GM18499 (cell line): Measurements from ENCODE around the gene FBXL16.
"Not testable (repeated sequence)": the region's sequence is repeated elsewhere in the genome, so short reads cannot be mapped to it uniquely, and the experiment has no call there.

ENCODE experiments used
- ATAC-seq: cut with Tn5 transposase; IDR thresholded peaks from one replicate; pipeline ENCODE4 v1.9.1; 2021; ENCODE audit warnings: moderate number of reproducible peaks; ENCODE audit not compliant: insufficient read depth, unreplicated experiment

The FBXL16 gene

GRCh38 chr16:724188-725040 is 18.8 kb upstream of the FBXL16 start:
- no peak for ATAC-seq

- no peak for ATAC-seq
These were observed 18.1 kb upstream of the FBXL16 start for GRCh38 chr16:723695-724094.

DNA sequence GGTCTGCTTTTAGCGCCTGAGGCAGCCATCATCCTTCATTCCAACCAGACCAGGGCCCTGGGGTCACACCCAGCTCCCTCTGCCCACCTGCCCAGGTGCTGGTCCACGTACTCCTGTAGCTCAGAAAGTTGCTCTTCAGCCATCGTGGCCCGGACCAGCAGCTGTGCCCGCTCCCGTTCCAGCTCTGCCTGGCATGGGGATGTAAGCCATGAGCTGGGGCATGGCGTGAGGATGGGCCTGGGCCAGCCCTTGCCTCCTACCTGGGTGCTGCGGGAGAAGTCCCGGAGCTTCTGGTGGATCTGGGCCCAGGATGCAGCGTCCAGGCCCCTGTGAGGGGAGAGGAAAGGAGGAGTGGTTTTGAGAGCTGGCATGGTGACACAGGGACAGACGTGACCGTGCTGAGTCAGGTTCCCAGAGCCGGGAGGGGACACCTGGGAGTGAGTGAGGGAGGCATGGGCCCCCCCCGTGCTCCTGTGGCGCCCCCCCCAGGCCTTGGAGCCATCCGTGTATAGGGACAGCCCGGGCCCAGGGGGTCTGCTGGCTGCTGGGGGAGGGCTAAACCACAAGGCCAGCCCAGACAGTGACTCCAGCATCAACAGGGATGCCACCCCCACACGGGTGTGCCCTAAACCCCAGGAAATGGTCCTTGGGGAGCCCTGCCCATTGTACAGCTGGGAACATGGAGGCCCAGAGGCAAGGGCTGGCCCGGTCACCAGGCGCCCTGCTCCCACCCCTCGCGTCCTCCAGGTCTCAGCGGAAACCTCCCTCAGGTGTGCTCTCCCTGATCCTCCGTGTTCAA is 17.4 kb upstream of the FBXL16 start:
- no peak for ATAC-seq

GRCh38 chr16:721765-722540 is 16.4 kb upstream of the FBXL16 start:
- ATAC-seq, result no peak

DNA sequence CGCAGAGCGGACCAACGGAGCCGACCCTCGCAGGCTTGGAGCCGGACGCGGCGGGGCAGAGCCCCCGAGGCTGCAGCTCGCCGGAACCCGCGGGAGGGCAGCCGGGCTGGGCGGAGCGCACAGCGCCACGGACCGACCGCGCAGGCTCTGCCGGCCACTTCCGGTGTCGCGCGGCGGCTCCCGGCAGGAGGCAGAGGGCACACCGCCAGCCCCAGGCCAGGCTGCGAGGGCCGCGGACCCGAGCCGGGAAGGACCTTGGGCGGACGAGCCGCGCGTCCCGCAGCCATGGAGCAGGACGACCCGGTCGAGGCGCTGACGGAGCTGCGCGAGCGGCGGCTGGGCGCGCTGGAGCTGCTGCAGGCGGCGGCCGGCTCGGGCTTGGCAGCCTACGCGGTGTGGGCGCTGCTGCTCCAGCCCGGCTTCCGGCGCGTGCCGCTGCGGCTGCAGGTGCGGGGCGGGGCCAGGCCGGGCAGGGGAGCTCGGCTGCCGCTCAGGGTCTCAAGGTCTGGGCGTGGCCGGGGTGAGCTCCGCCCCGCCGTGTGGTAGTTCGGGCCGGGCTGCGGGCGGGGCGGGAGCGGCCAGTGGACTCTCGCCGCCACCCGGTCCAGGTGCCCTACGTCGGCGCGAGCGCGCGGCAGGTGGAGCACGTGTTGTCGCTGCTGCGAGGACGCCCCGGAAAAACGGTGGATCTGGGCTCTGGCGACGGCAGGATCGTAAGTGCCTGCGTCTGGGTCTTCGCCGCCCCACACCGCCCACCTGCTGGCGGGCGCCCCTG is 15.6 kb upstream of the FBXL16 start, which contains the start of gene ANTKMT:
Gene ANTKMT, plus strand, starts transcription at position 157 of the 775 bp plus-strand sequence. Its CDS starts 129 bp downstream, at position 286.
- ATAC-seq, result no peak

DNA sequence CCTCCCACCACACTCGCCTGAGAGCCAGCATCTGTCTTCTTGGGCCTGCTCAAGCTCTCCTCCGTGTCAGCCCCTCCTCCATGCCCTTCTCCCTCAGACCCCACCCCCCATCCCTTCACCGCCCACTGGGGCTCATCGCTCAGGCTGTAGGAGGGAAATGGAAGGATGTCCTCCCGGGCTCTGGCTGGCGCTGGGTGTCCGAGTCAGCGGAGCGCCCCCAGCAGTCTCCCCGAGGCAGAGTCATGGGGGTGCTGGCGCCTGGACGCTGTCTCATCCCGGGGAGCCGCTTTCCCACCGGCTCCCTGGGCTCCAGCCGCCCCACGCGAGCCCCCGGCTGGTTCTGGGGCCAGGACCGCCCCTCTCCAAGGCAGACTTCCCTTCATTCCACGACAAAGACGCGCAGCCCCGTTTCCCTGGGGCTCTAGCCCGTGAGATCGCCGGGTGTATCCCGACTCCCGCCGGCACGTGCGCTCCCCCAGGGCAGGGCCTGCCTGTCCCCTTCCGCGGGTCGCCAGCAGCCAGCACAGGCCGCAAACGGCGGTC is 14.9 kb upstream of the FBXL16 start:
- ATAC-seq, result no peak

GRCh38 chr16:719815-720446 is 14.3 kb upstream of the FBXL16 start:
- no peak for ATAC-seq

GRCh38 chr16:718922-719321 is 13.3 kb upstream of the FBXL16 start:
- no peak for ATAC-seq

DNA sequence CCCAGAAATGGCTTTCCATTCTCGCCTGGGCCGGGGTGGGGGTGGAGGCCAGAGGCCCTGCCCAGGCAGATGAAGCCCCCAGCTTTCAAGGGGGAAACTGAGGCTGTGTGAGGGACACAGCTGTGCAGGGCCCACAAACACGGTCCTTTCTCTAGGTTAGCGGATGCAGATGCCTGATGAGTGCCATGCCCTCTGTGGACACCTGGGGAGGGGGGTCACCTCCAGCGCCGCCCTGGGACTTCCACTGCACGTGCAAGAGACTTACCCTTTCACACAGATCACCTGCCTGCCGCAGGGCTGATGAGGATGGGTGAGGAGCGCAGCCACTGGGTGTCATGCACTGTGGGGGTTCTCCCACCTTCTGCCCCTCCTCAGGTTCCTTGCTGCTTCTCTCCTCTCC is 12.8 kb upstream of the FBXL16 start:
- ATAC-seq, result no peak

GRCh38 chr16:717450-718245 is 12.0 kb upstream of the FBXL16 start:
- ATAC-seq, result no peak

DNA sequence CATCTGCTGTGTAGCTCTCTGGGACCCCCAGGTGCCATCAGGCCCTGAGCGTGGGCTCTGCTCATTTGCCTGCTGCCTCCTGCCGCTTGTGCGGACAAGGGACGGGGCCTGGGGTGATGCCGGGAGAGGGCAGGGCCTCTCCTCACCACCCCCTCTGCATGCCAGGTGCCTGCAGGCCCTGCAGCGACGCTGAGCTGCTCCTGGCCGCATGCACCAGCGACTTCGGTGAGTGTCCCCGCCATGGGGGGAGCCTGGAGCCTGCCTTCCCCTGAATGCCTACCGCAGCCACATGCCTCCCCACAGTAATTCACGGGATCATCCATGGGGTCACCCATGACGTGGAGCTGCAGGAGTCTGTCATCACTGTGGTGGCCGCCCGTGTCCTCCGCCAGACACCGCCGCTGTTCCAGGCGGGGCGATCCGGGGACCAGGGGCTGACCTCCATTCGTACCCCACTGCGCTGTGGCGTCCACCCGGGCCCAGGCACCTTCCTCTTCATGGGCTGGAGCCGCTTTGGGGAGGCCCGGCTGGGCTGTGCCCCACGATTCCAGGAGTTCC is 11.2 kb upstream of the FBXL16 start:
- ATAC-seq, result no peak

DNA sequence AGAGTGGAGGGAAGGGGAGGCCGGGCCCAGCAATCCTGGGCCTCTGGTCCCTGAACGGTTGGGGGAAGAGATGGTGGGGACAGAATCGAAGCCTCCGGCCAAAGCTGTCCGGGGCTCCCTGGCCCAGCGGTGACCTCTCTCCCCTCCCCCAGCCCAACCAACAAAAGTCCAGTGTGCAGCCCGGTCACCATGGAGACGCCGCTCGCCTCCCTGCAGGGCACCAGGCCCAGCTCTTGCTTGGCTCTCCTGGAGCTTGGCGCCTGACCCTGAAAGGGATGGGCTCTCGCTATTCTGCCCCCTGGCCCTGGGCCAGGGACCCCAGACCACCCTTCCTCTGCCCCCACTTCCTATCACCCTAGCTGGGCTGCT is 10.6 kb upstream of the FBXL16 start:
- ATAC-seq, result no peak

DNA sequence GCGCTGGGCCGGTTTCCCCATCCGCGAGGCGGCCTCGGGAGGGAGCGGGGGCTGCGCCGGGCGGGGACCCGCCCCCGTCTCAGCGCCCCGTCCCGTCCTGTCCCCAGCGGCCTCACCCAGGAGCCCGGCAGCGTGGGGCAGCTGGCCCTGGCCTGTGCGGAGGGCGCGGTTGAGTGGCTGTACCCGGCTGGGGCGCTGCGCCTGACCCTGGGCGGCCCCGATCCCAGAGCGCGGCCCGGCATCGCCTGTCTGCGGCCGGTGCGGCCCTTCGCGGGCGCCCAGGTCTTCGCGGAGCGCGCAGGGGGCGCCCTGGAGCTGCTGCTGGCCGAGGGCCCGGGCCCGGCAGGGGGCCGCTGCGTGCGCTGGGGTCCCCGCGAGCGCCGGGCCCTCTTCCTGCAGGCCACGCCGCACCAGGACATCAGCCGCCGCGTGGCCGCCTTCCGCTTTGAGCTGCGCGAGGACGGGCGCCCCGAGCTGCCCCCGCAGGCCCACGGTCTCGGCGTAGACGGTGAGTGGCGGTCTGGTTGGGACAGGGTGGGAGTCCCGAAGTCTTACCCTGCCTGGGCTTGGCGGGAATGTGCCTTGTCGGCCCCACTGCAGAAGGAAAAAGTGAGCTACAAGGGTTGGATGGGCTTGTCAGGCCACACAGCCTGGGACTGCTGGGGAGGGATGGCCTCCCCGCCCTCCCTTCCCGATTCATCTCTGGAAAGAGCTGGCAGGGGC is 10.0 kb upstream of the FBXL16 start:
- ATAC-seq, result no peak

DNA sequence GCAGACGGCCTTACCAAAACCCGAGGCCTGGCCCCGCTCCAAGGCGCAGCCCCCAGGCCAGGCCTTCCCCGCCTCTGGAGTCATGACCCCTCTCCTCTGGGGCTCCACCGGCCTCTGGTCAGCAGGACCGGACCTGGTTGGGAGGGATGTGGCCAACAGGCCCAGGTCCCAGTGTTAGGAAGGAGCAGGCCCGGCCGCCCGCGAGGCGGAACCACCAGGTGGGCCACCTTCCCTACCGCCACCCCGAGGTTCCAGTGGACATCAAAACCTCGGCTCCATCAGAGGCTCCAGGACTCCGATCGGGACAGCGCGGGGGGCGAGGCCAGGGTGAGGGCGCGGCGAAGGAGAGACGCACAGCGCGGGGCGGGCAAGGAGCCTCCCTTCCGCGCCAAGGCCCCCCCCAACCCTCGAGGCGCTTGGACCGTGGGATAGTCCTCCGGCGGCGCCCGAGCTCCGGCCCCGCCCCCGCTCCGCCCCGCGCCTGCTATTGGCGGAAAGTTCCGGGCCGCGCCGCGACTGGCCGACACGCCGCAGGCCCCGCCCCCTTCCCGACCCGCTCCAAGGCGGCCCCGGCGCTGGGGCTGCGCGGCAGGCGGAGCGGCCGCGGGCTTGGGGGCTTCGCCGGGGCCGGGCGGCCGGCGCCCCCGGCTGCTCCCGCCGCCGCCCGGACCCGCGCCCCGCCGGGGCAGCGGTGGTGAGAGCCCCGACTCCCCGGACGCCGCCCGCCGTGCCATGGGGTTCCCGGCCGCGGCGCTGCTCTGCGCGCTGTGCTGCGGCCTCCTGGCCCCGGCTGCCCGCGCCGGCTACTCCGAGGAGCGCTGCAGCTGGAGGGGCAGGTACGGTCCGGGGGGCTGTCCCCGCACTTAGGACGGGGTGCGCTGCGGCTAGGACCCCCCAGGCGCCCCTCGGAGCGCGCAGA is 9.2 kb upstream of the FBXL16 start, which contains the start of gene METRN:
Gene METRN, plus strand, starts transcription at position 561 of the 919 bp plus-strand sequence. Its CDS starts 172 bp downstream, at position 733.
- no peak for ATAC-seq

DNA sequence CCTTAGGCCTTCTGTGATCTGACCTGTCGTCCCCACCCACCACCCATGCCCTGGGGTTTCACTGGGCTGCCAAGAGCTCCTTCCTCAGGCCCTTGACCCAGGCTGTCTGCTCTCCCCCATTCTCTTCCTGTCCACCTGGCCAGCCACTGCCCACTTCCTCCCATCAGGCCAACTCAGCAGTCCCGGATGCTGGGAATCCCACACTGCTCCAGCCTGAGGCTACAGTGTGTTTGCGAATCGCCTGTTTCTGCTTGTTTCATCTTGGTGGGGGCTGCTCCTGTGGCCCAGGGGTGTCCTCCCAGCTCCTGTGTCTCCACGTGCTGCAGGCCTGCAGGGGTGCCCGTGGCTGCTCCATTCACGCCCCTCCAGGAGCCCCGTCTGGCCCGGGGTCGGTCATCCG is 8.5 kb upstream of the FBXL16 start:
- ATAC-seq, result no peak

DNA sequence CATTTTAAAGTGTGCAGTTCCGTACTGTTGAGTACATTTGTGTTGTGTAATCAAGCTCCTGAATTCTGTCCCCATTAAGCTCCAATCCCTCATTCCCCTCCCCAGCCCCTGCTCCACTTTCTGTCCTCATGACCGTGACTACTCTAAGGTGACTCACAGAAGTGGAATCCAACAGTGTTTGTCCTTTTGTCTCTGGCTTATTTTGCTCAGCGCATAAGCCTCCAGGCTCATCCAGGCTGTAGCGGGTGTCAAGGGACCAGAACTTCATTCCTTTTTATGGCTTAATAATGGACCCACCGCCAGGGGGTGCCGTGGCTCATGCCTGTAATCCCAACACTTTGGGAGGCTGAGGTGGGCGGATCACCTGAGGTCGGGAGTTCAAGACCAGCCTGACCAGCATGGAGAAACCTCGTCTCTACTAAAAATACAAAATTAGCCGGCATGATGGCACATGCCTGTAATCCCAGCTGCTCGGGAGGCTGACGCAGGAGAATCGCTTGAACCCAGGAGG is 7.2 kb upstream of the FBXL16 start:
- ATAC-seq, result not testable (repeated sequence)
